H1 (cell line): Measurements from ENCODE around the gene GID8. TPM values are rescaled to one million over a fixed set of nuclear protein-coding genes. Genes with fewer than 3 reads are reported as not detected.

Source experiments
- ATF3 ChIP-seq: IDR thresholded peaks from 2 replicates; pipeline ENCODE4 v1.6.1; 2011; ENCODE audit warnings: low read depth, mild to moderate bottlenecking, low read length; ENCODE audit not compliant: insufficient read depth
- CTCF ChIP-seq, 3 experiments: IDR thresholded peaks; 1 replicate in 2 of 3; 2 replicates in 1 of 3; pipeline versions ENCODE4 v1.5.1 to v1.6.1; 2011; ENCODE audit warnings: low read length in 3 of 3, mild to moderate bottlenecking in 3 of 3, inconsistent platforms in 2 of 3, low read depth in 1 of 3, moderate library complexity in 1 of 3; ENCODE audit not compliant: insufficient read depth in 1 of 3; ENCODE audit errors: control extremely low read depth in 1 of 3
- EGR1 ChIP-seq: IDR thresholded peaks from 2 replicates; pipeline ENCODE4 v1.6.1; 2011; ENCODE audit warnings: low read depth, low read length, borderline replicate concordance
- GABPA ChIP-seq: IDR thresholded peaks from 2 replicates; pipeline ENCODE4 v1.6.1; 2011; ENCODE audit warnings: mild to moderate bottlenecking, low read length, moderate library complexity, borderline replicate concordance; ENCODE audit not compliant: insufficient read depth
- NANOG ChIP-seq: IDR thresholded peaks from 2 replicates; pipeline ENCODE4 v1.6.1; 2011; ENCODE audit warnings: low read length, low read depth, mild to moderate bottlenecking, inconsistent platforms; ENCODE audit not compliant: insufficient read depth, poor library complexity, severe bottlenecking
- TEAD4 ChIP-seq: IDR thresholded peaks from 2 replicates; pipeline ENCODE4 v1.6.1; 2012; ENCODE audit warnings: low read depth, low read length, inconsistent platforms, mixed read lengths
- polyA plus RNA-seq, 7 experiments: library from polyadenylated mRNA; depleted of rRNA in 3 of 7; stranded (reverse) in 5 of 7; unstranded in 2 of 7; fragments of >200 nt in 5 of 7; fragments of 200-250 nt in 2 of 7; gene quantifications; 1 replicate in 5 of 7; 2 replicates in 1 of 7; 4 replicates in 1 of 7; pipeline versions ENCODE4 v1.2.1 to v1.2.3, GENCODE V29; 2011 to 2013; ENCODE audit warnings: missing spikeins in 2 of 7, mixed read lengths in 2 of 7
- total RNA-seq: library from RNA; stranded (reverse); fragmentation: NEBNext Ultra II Directional; extraction: Animal tissue kit (Norgen Biotek cat#: 25700); gene quantifications from 2 replicates; pipeline ENCODE4 v1.2.1, GENCODE V29; 2021

GID8 gene
- total and polyA plus RNA-seq, 2 of the 8 experiments (the other 6 are each of a cell fraction or from before 2014, with no cell fraction given): 39.7 to 72.9 TPM

- no peak for TF ChIP-seq ATF3
- TF ChIP-seq EGR1: no peak
- TF ChIP-seq NANOG: no peak
- no peak for TF ChIP-seq CTCF (IDR thresholded peaks at IDR 0.05; ENCODE audit: control extremely low read depth in 1 of 3, insufficient read depth in 1 of 3, low read depth in 1 of 3, low read length in 3 of 3)
- TF ChIP-seq TEAD4: no peak
- TF ChIP-seq GABPA: no peak
Measured at GRCh38 chr20:62911701-62912280, 26.2 kb upstream of the GID8 start (continued).
